ENCODE results near the gene MDN1.

Gene MDN1

DNA sequence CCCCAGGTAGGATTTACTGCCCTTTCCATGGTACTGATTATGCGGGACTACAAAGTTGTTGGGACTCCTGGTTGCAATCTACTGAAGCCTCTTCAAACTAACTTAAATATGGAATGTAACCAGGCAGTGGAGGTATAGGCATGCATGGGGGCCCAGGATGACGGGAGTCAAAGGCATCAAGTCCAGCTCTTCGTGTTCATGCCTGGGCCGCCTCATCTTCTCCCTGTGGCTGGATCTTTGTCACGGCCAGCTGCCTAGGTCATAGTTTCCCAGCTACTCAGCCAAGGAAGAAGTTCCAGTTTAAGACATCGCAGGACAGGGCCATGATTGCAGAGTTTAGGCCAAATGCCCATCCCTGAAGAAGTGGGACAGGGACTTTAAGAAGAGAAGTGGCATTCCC lies 201.6 kb downstream of the MDN1 start:
- no peak for TF ChIP-seq ZFX (IDR thresholded peaks at IDR 0.05; ENCODE audit: borderline replicate concordance)
- TF ChIP-seq, protein P1, sequence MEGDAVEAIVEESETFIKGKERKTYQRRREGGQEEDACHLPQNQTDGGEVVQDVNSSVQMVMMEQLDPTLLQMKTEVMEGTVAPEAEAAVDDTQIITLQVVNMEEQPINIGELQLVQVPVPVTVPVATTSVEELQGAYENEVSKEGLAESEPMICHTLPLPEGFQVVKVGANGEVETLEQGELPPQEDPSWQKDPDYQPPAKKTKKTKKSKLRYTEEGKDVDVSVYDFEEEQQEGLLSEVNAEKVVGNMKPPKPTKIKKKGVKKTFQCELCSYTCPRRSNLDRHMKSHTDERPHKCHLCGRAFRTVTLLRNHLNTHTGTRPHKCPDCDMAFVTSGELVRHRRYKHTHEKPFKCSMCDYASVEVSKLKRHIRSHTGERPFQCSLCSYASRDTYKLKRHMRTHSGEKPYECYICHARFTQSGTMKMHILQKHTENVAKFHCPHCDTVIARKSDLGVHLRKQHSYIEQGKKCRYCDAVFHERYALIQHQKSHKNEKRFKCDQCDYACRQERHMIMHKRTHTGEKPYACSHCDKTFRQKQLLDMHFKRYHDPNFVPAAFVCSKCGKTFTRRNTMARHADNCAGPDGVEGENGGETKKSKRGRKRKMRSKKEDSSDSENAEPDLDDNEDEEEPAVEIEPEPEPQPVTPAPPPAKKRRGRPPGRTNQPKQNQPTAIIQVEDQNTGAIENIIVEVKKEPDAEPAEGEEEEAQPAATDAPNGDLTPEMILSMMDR (IDR thresholded peaks at IDR 0.05) = no peak
- no peak overlapping the region for H3K27ac ChIP-seq

DNA sequence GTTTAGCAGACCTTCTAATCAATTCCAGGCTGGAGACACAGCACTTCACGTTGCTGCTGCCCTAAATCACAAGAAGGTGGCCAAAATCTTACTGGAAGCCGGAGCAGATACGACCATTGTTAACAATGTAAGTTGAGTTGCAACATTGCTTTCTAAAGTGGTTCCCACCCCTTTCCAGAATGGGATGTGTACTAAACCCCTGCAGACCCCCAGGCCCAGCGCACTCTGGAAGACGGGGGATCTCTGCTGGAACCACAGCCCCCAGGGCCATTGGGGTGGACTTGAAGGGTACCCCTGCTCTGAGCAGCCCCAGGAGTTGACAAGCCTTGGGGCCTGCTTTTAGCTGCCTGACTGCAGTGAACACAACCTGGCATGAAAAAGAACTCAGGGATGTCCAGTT lies 203.1 kb downstream of the MDN1 start:
- TF ChIP-seq, protein P1 (IDR thresholded peaks at IDR 0.05) = no peak
- no peak for TF ChIP-seq ZFX (IDR thresholded peaks at IDR 0.05; ENCODE audit: borderline replicate concordance)
- H3K27ac ChIP-seq = no peak overlapping the region

DNA sequence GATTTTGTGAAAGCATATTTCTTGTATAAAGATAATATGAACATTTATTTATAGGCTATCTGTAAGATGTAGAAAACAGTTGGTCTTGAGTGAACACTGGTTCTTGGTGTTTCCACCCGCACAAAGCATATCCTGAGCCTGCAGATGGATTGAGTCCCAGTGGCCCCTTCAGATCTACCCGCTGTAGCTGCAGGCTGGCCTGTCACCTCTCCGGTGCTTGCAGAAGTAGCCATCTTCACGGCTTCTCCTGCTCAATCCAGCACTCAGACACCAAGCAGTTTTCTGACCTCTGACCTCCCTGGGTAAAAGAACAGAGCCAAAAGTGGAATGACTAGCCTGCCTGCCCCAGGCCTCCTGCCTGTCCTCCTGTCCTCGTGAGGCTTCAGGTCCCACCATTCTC lies 203.7 kb downstream of the MDN1 start:
- TF ChIP-seq, protein P1 (IDR thresholded peaks at IDR 0.05) = no peak
- TF ChIP-seq ZFX (IDR thresholded peaks at IDR 0.05; ENCODE audit: borderline replicate concordance) = no peak
- no peak overlapping the region for H3K27ac ChIP-seq

DNA sequence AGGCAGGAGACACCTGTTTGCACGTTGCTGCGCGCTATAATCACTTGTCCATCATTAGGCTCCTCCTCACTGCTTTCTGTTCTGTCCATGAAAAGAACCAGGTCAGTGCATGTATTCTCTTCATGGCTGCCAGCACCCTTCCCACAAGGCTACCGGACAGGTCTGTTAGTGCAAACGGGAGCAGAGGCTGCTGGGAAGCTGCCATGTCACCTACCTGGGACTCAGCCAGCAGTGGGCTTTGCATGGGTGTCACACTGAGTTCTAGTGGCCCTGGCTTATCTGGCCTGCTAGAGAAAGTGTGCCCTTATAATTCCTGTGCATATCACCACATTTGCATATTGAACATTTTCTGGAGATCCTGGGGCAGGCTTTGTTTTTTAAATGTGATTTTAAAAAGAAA lies 205.8 kb downstream of the MDN1 start:
- H3K27ac ChIP-seq = no peak overlapping the region
- TF ChIP-seq, protein P1 (IDR thresholded peaks at IDR 0.05) = no peak
- no peak for TF ChIP-seq ZFX (IDR thresholded peaks at IDR 0.05; ENCODE audit: borderline replicate concordance)

DNA sequence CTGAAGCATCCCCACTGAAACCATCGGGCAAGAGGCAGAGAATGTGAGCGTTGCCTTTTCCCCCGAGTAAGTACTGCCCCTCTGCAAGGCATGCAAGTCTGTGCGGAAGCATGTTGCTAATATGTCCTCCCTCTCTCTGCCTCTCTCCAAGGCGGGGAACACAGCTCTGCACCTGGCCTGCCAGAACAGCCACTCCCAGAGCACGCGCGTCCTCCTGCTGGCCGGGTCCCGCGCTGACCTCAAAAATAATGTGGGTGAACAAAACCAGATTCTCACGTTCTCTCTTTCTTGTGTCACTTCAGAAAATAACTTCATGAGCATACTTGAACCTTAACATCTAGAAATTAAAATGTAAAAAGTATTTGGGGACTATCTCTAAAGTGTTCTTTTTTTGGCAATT lies 207.5 kb downstream of the MDN1 start:
- H3K27ac ChIP-seq = no peak overlapping the region
- TF ChIP-seq, protein P1 (IDR thresholded peaks at IDR 0.05) = no peak
- no peak for TF ChIP-seq ZFX (IDR thresholded peaks at IDR 0.05; ENCODE audit: borderline replicate concordance)

DNA sequence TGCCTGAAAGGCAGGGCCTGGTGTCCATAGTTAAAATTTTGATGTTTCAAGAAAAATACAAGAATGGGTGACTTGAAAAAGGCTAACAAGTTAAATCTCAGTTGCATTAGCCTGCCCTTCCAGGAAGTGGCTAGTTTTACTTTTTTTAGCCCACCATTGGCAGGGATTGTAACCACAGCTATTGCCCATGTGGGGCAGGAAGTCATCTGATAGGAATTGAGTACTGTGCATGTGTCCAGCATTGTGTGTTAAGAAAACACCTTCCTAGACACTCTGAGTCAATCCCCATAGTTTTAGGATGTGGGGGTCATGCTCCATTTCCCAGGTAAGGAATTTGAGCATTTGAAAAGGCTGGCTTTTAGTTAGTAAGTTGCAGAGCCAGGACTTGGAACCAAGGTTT lies 207.9 kb downstream of the MDN1 start:
- no peak for TF ChIP-seq ZFX (IDR thresholded peaks at IDR 0.05; ENCODE audit: borderline replicate concordance)
- TF ChIP-seq, protein P1 (IDR thresholded peaks at IDR 0.05) = no peak
- H3K27ac ChIP-seq = no peak overlapping the region

DNA sequence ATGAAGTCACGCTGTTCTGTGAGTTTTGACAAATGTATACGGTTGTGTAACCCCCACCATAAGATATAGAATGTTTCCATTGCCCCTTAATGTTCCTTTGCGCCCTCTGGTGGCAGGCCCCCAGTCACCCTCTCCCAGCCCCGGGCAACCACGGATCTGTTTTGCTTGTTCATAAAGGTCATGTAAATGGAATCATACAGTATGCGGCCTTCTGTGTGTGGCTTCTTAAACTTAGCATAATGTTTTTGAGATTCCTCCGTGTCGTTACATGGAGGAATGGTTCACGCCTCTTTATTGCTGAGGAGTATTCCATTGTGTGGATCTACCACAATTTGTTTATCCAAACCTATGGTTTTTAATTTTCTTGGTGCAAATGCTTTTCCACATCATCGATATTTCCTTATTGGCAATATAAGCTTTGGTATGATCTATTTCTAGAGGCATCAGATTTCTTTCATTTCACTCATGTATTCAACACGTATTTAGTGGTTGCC lies 209.4 kb downstream of the MDN1 start:
- TF ChIP-seq, protein P1 (IDR thresholded peaks at IDR 0.05) = peak; percentile 93
- no peak for TF ChIP-seq ZFX (IDR thresholded peaks at IDR 0.05; ENCODE audit: borderline replicate concordance)
- H3K27ac ChIP-seq = no peak overlapping the region

Measured in 22Rv1 (cell line).